GM11168 (cell line): ENCODE measurements around the gene FAM200A.
"Not testable (repeated sequence)": the region's sequence is repeated elsewhere in the genome, so short reads cannot be mapped to it uniquely, and the experiment has no call there.

Source experiments
- in situ Hi-C: fragments of 300-500 bp; cut with MboI; formaldehyde crosslinking; loops from one replicate; pipeline ENCODE4 v1.12.0; 2022; ENCODE audit warnings: low sequenced_read_pairs; ENCODE audit not compliant: unreplicated experiment

The FAM200A gene

DNA sequence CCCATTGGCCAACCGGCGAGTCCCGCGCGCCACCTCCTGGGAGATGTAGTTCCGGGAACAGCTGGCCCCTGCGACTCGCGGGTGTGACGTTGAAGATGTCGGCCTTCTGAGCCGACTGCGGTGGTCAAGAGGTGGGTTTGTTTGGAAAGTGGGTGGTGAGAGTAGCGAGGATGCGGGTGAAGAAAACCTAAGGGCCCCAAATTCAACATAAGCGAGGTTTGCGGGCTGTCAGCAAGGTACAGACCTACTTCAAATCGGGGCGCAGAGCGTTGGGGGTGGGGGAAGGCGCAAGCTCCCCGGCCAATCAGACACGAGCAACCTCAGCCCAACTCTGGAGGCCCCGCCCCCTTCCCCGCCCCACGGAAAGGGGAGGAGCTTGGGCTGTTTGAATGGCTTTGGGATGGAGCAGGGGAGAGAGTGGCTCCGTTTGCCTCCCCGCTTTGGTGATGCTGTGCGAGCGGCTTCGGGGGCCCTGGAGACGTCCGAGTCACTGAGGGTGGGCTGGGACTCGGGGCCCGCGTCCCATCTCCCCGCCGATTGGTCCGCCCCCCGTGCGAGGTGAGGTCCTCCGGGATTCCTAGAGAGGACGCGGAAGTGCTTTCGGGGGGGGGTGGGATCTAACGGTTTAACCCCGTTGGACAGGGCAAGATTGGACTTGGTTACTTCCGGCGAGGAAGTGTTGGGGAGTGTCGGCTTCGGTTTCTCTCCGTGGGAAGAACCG lies 47.2 kb downstream of the FAM200A start, which contains the start of gene ZKSCAN5:
ZKSCAN5 (plus strand) TSS at position 60 of the 721 bp plus-strand sequence. CDS start 1,383 bp downstream, outside the sequence.
- in situ Hi-C loops = no loop called here

DNA sequence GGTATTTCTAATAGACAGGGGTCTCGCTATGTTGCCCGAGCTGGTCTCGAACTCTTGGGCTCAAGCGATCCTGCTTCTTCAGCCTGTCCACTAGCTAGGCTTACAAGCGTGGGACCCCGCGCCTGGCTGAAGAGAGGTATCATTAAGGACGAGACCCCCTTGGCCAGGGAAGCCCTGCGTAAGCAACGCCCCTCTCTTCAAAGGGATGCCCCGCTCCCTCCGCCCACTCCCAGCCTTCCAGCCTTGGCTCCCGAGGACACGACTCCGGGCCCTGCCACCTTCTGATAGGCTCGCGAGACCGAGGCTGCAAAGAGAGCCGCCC lies 47.7 kb downstream of the FAM200A start:
- in situ Hi-C loops = no loop called here

DNA sequence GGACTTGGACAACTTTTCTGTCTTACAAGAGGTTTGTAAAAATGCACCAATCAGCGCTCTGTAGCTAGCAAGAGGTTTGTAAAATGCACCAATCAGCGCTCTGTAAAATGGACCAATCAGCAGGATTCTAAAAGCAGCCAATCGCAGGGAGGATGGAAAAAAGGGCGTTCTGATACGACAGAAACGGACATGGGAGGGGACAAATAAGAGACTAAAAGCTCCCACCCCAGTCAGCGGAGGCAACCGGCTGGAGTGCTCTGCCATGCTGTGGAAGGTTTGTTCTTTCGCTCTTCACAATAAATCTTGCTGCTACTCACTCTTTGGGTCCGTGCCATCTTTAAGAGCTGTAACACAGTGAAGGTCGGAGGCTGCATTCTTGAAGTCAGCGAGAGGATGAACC lies 50.7 kb downstream of the FAM200A start:
- in situ Hi-C loops = not testable (repeated sequence)

DNA sequence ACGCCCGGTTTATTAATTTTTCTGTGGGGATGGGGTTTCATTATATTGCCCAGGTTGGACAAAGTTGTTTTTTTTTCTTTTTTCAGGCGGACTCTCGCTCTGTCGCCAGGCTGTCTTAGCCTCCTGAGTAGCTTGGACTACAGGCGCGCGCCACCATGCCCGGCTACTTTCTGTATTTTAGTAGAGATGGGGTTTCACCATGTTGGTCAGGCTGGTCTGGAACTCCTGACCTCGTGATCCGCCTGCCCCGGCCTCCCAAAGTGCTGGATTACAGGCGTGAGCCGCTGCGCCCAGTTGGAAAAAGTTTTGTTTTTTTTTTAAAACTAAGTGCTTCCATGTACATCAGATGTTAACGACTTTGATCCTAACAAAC lies 51.3 kb downstream of the FAM200A start:
- in situ Hi-C loops = no loop called here

DNA sequence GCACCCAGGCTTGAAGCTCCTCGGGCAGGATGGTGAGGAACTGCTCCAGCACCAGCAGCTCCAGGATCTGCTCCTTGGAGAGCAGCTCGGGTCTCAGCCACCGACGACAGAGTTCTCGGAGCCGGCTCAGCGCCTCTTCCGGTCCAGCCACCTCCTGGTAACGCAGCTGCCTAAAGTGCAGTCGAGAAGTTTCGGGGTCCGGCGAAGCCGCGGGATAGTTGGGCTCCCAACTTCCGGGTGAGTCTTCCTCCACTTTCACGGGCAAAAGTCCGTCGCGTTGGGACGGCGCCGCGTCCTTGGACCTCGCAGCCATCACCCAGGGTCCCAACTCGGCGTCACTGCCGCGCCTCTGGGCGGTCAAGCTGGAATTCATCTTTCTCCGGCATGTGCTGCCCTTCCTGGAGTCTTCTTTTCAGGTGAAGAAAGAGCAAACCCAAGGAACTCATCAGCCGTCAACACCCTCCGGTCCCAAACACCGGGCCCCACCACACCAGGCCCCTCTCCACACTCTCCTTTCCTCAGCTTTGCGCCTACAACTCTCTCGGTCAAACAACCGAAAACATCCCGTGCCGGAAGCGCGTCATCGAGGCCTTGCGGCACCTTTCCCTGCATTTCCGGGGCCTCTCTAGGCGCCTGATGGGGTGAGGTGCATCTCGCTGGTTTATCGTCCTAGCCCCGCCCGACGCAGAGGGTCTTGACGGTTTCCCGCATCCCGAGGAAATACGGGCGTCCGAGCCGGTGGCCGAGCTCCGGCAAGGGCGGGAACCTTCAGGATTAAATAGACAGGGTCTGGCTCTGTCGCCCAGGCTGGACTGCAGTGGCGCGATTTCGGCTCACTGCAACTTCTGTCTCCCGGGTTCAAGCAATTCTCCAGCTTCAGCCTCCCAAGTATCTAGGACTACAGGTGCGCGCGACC lies 51.9 kb downstream of the FAM200A start, which contains the start of gene ZNF394:
ZNF394 (minus strand) TSS at position 561 of the 916 bp plus-strand sequence; CDS start at position 373, 188 bp downstream.
- in situ Hi-C loops = no loop called here

DNA sequence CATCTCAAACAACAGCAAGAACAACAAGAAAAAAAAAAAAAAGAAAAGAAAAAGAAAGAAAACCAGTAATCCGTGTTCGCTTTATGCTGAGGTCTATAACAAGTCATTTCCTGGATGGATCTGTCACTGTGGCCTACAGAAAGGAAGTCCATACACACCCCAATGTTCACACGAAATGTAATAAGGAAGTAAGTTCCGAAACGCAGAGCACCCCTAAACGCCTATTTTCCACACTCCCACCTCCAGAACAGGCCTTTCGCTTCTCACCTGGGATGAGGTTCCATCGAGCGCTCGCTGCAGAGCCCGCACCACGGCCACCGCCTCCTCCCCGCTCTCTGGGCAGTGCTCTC lies 52.6 kb downstream of the FAM200A start:
- in situ Hi-C loops = no loop called here

DNA sequence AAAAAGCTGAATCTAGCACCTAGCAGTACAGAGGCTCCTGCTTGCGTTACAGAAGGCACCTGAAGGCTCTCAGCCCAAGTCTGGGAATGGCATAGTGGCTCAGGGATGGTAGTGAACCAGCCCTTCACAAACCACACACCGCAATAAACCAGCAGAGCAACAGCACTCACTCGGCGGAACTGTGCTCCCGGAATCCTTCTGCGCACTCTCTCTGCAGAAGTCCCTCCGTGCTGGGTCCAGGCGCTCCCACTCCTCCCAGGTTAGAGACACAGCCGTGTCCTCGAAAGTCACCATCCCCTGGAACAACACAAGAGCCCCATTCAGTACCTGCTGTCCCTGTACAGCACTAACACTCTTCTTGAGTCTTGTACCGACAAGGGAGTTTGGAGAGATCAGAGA lies 53.4 kb downstream of the FAM200A start:
- in situ Hi-C loops = no loop called here

DNA sequence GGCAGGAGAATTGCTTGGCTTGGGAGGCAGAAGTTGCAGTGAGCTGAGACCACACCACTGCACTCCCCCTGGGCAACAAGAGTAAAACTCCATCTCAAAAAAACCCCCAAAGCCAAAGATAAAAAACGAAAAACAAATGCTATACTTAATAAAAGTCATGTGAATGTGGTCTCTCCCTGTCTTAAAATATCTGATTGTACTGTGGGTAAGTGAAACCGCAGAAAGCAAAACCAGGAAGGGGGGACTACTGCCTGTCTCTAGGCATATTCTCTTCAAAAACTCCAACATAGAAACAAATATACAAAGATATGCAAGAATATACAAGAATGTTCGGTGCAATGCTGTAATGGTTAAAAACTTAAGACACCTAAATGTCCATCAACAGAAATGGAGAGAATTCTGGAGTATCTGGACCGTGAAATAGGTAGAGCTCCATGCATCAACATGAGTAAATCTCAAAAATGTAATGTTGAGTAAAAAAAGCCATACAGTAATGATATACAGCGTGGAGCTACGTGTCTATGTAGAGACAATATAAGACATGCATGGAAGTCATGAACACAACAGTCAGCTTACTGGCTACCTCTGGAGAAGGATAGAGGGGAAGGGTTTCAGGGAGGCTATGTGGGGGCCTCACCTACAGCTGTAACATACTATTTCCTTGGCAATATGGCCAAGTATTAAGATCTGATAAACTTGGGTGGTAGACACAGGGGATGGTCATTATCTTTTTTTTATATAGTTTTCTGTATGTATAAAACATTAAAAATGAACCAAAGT lies 54.0 kb downstream of the FAM200A start:
- in situ Hi-C loops = no loop called here
